ENCODE data around the gene TWNK.

The TWNK gene

GRCh38 chr10:100981178-100981772 lies 6.1 kb upstream of the TWNK start:
- no peak for TF ChIP-seq GATA3 (IDR thresholded peaks at IDR 0.05; ENCODE audit: low read depth, low read length)
- no peak for TF ChIP-seq GATA2 (IDR thresholded peaks at IDR 0.05; ENCODE audit: low read depth, low read length)

DNA sequence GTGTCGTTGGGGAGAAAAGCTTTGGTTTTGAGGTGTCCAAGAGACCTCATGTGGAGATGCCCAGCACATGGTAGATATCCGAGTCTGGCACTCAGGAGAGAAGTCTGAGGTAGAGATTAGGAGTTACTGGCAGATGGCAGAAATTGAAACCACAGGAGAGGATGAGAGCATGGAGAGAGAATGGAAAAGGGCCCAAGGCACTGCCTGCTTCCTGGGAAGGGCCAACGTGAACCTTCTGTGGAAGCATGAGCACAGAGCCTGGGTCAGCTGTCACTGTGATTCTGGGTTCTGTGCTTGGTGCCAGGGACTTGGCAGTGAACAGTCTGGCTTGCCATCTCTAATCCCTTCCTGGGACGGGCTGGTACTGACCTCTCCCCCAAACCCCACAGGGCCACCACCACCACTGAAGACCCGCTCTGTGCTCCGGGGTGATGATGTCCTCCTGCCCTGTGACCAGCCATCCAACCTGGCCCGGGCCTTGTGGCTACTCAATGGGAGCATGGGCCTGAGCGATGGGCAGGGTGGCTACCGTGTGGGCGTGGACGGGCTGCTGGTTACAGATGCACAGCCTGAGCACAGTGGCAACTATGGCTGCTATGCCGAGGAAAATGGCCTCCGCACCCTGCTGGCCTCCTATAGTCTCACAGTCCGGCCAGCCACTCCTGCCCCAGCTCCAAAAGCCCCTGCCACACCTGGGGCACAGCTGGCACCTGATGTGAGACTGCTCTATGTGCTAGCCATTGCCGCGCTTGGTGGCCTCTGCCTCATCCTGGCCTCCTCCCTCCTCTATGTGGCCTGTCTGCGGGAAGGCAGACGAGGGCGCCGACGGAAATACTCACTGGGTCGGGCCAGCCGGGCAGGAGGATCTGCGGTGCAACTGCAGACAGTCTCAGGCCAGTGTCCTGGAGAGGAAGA lies 4.2 kb upstream of the TWNK start:
- TF ChIP-seq GATA2 (IDR thresholded peaks at IDR 0.05; ENCODE audit: low read depth, low read length) (no peak), GATA3 (IDR thresholded peaks at IDR 0.05; ENCODE audit: low read depth, low read length) (no peak)

- TF ChIP-seq GATA2 (IDR thresholded peaks at IDR 0.05; ENCODE audit: low read depth, low read length): no peak
- TF ChIP-seq GATA3 (IDR thresholded peaks at IDR 0.05; ENCODE audit: low read depth, low read length): no peak
These were observed 3.3 kb upstream of the TWNK start for GRCh38 chr10:100983868-100984671.

DNA sequence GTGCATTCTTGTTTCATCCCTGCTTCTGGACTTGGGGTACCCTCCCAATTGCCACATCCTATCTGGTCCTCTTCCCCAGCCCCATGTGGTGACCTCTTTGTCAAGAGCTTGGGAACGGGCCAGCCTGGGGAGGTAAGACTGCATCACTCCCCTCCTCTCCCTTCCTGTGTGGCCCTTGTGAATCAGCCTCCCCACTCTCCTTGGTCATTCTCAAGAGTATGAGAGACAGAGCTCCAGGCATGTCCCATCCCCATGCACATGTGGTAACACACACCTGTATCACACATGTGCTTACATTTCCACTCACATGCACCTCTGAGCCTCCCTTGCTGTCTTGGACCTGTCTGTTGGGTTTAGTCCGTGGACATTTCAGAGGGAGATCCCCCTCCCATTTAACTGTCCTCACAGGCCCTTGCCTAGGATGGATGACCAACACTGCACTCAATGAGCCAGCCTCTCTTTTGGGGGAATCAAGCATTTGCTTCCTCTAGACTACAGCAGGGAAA lies 2.6 kb upstream of the TWNK start:
- TF ChIP-seq GATA2 (IDR thresholded peaks at IDR 0.05; ENCODE audit: low read depth, low read length) (no peak), GATA3 (IDR thresholded peaks at IDR 0.05; ENCODE audit: low read depth, low read length) (no peak)

GRCh38 chr10:100985336-100985735 lies 2.0 kb upstream of the TWNK start:
- TF ChIP-seq GATA2 (IDR thresholded peaks at IDR 0.05; ENCODE audit: low read depth, low read length) (no peak), GATA3 (IDR thresholded peaks at IDR 0.05; ENCODE audit: low read depth, low read length) (no peak)

DNA sequence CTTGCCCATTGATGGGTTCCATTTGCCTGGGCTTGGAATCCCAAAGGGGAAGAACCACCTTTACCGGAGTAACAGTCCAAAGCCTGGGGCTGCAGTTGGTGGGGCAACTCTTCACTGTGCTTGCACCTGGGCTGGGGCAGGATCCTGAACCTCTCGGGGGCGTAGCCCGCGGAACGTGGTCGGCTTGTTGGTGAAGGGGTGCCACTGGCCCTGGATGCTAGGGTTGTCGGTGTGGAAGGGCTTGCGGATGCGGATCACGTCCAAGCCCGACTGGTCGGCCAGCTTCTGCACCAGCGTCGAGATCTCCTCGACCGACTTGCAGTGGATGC lies 756 bp upstream of the TWNK start:
- TF ChIP-seq GATA3 (IDR thresholded peaks at IDR 0.05; ENCODE audit: low read depth, low read length) (no peak), GATA2 (IDR thresholded peaks at IDR 0.05; ENCODE audit: low read depth, low read length) (no peak)

- TF ChIP-seq GATA3 (IDR thresholded peaks at IDR 0.05; ENCODE audit: low read depth, low read length) (no peak), GATA2 (IDR thresholded peaks at IDR 0.05; ENCODE audit: low read depth, low read length) (no peak)
These were observed 324 bp downstream of the TWNK start for GRCh38 chr10:100987685-100988049.

GRCh38 chr10:100988166-100988565 lies 823 bp downstream of the TWNK start:
- no peak for TF ChIP-seq GATA2 (IDR thresholded peaks at IDR 0.05; ENCODE audit: low read depth, low read length)
- TF ChIP-seq GATA3 (IDR thresholded peaks at IDR 0.05; ENCODE audit: low read depth, low read length): no peak

GRCh38 chr10:100989088-100989487 lies 1.7 kb downstream of the TWNK start:
- TF ChIP-seq GATA2 (IDR thresholded peaks at IDR 0.05; ENCODE audit: low read depth, low read length) (no peak), GATA3 (IDR thresholded peaks at IDR 0.05; ENCODE audit: low read depth, low read length) (no peak)

GRCh38 chr10:100993986-100994708 lies 6.8 kb downstream of the TWNK start:
- TF ChIP-seq GATA2 (IDR thresholded peaks at IDR 0.05; ENCODE audit: low read depth, low read length): no peak
- TF ChIP-seq GATA3 (IDR thresholded peaks at IDR 0.05; ENCODE audit: low read depth, low read length): no peak

DNA sequence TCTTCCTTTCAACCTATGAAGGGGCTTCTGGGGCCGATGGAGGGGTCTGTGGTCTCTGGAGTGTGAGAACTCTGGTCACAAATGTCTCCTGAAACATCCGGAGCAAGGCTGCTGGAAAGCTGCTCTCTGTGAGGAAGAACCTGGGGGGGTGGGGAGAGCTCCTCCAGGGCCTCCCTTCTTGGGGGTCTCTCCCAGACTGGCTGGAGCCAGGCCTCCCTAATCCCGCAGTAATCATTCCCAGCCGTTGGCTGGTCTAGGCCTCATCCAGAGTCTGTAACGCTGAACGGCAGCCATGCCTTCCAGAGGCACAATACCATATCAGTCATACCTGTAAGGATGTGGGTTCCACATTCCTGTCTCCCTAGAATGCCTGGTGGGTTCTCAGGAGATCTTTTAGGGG lies 7.8 kb downstream of the TWNK start:
- TF ChIP-seq GATA2 (IDR thresholded peaks at IDR 0.05; ENCODE audit: low read depth, low read length) (no peak), GATA3 (IDR thresholded peaks at IDR 0.05; ENCODE audit: low read depth, low read length) (no peak)

GRCh38 chr10:100996678-100997359 lies 9.5 kb downstream of the TWNK start:
- TF ChIP-seq GATA2 (IDR thresholded peaks at IDR 0.05; ENCODE audit: low read depth, low read length) (no peak), GATA3 (IDR thresholded peaks at IDR 0.05; ENCODE audit: low read depth, low read length) (no peak)
